Measurements from ENCODE around the gene MLH1.

MLH1 gene

GRCh38 chr3:37099469-37099868 lies 106.2 kb downstream of the MLH1 start:
- H3K9me3 ChIP-seq (ENCODE audit: control insufficient read depth, low read length), result no peaks in the 10 kb centered on the region
- no peak for DNase-seq
- no peaks in the 10 kb centered on the region for H3K27me3 ChIP-seq (replicated peaks; ENCODE audit: control insufficient read depth, insufficient read depth, low read length, poor library complexity, severe bottlenecking)
- no peak overlapping the region for H3K4me3 ChIP-seq (ENCODE audit: insufficient read depth, low read depth, low read length, poor library complexity, severe bottlenecking)
- H3K36me3 ChIP-seq (ENCODE audit: control insufficient read depth, insufficient read depth, low read length), result no peaks in the 10 kb centered on the region
- no peaks in the 10 kb centered on the region for H3K4me1 ChIP-seq (ENCODE audit: control insufficient read depth, insufficient read depth, low read length, poor library complexity, severe bottlenecking)
- H3K27ac ChIP-seq (ENCODE audit: insufficient read depth, low read length, poor library complexity, severe bottlenecking), result no peak overlapping the region

- Histone ChIP-seq H3K4me3 (ENCODE audit: insufficient read depth, low read depth, low read length, poor library complexity, severe bottlenecking) (no peak overlapping the region), H3K27ac (ENCODE audit: insufficient read depth, low read length, poor library complexity, severe bottlenecking) (no peak overlapping the region), H3K27me3 (replicated peaks; ENCODE audit: control insufficient read depth, insufficient read depth, low read length, poor library complexity, severe bottlenecking) (no peaks in the 10 kb centered on the region), H3K36me3 (ENCODE audit: control insufficient read depth, insufficient read depth, low read length) (no peaks in the 10 kb centered on the region), H3K4me1 (ENCODE audit: control insufficient read depth, insufficient read depth, low read length, poor library complexity, severe bottlenecking) (no peaks in the 10 kb centered on the region), H3K9me3 (ENCODE audit: control insufficient read depth, low read length) (no peaks in the 10 kb centered on the region)
- DNase-seq, result no peak
Measured at GRCh38 chr3:37100411-37100810, 107.1 kb downstream of the MLH1 start.

All from effector memory CD4-positive, alpha-beta T cell (primary cell).